HepG2 (cell line): ENCODE results near the gene TMCO4. TPM values are rescaled to one million over a fixed set of nuclear protein-coding genes. Genes with fewer than 3 reads are reported as not detected.

Experiments
- ARHGAP35 ChIP-seq: sonication (generic); formaldehyde crosslinking; IDR thresholded peaks from 2 replicates; pipeline ENCODE4 v1.9.0; 2022; ENCODE audit warnings: mild to moderate bottlenecking, inconsistent platforms, moderate library complexity, missing genetic modification reagents, borderline replicate concordance
- EEA1 ChIP-seq: sonication (generic); formaldehyde crosslinking; IDR thresholded peaks from 2 replicates; pipeline ENCODE4 v1.5.1; 2020; ENCODE audit warnings: mild to moderate bottlenecking, missing genetic modification reagents, borderline replicate concordance
- GATAD2A ChIP-seq: IDR thresholded peaks from 2 replicates; pipeline ENCODE4 v1.6.1; 2016
- TARDBP ChIP-seq: sonication (generic); formaldehyde crosslinking; IDR thresholded peaks from 2 replicates; pipeline ENCODE4 v1.8.0; 2022; ENCODE audit warnings: mild to moderate bottlenecking, missing genetic modification reagents
- TBX3 ChIP-seq: fragments of 450-650 bp; IDR thresholded peaks from 2 replicates; pipeline ENCODE4 v1.6.1; 2017; ENCODE audit warnings: antibody characterized with exemption, mild to moderate bottlenecking, inconsistent platforms, borderline replicate concordance
- ZNF709 ChIP-seq: sonication (generic); formaldehyde crosslinking; IDR thresholded peaks from 2 replicates; pipeline ENCODE4 v1.5.0; 2020; ENCODE audit warnings: mild to moderate bottlenecking, missing genetic modification reagents
- ZNF790 ChIP-seq: sonication (generic); formaldehyde crosslinking; IDR thresholded peaks from 2 replicates; pipeline ENCODE4 v1.8.0; 2022; ENCODE audit warnings: missing genetic modification reagents, mild to moderate bottlenecking, borderline replicate concordance
- polyA plus RNA-seq, 8 experiments: library from polyadenylated mRNA; depleted of rRNA in 3 of 8; stranded (reverse) in 7 of 8; unstranded in 1 of 8; fragments of >200 nt; fragmentation: Illumina TruSeq in 4 of 8; extraction: Trizol in 4 of 8; gene quantifications; 2 replicates each; pipeline versions ENCODE4 v1.2.1 to v1.2.3, GENCODE V29; 2011 to 2016; ENCODE audit warnings: low read depth in 4 of 8, missing spikeins in 1 of 8, mixed read lengths in 1 of 8; ENCODE audit not compliant: insufficient read depth in 1 of 8
- total RNA-seq, 5 experiments: library from RNA; depleted of rRNA; stranded (reverse); fragments of >200 nt; fragmentation: Illumina TruSeq; extraction: Trizol; gene quantifications; 2 replicates each; pipeline ENCODE4 v1.2.3, GENCODE V29; 2016; ENCODE audit warnings: low read depth in 1 of 5
- TF ChIP-seq, protein P1 (sequence below): sonication (generic); formaldehyde crosslinking; IDR thresholded peaks from 2 replicates; pipeline ENCODE4 v1.5.0; 2020; ENCODE audit warnings: missing genetic modification reagents
- TF ChIP-seq, protein P2 (sequence below): sonication (generic); formaldehyde crosslinking; IDR thresholded peaks from 2 replicates; pipeline ENCODE4 v1.4.0; 2020; ENCODE audit warnings: mild to moderate bottlenecking, missing genetic modification reagents
- TF ChIP-seq, protein P3 (sequence below): sonication (generic); formaldehyde crosslinking; IDR thresholded peaks from 2 replicates; pipeline ENCODE4 v1.8.1; 2023; ENCODE audit warnings: mild to moderate bottlenecking, missing genetic modification reagents, borderline replicate concordance
- TF ChIP-seq, protein P4 (sequence below), 2 experiments: sonication (generic) in 1 of 2; formaldehyde crosslinking in 1 of 2; IDR thresholded peaks; 2 replicates each; pipeline versions ENCODE4 v1.5.1 to v1.6.1; 2011 to 2020; ENCODE audit warnings: borderline replicate concordance in 1 of 2, low read depth in 1 of 2, low read length in 1 of 2, mild to moderate bottlenecking in 1 of 2, missing genetic modification reagents in 1 of 2, moderate library complexity in 1 of 2
- TF ChIP-seq, protein P5 (sequence below): sonication (generic); formaldehyde crosslinking; conservative IDR thresholded peaks from 2 replicates; pipeline ENCODE4 v1.8.1; 2023; ENCODE audit warnings: missing genetic modification reagents
- TF ChIP-seq, protein P6 (sequence below): sonication (generic); formaldehyde crosslinking; IDR thresholded peaks from 2 replicates; pipeline ENCODE4 v1.5.1; 2020; ENCODE audit warnings: mild to moderate bottlenecking, missing genetic modification reagents, borderline replicate concordance
- TF ChIP-seq, protein P7 (sequence below): IDR thresholded peaks from 2 replicates; pipeline ENCODE4 v1.6.1; 2012; ENCODE audit warnings: inconsistent platforms

Gene TMCO4
- total and polyA plus RNA-seq, 2 of the 13 experiments (the other 11 are each of a cell fraction or from before 2014, with no cell fraction given), result 2.1 to 4.1 TPM

DNA sequence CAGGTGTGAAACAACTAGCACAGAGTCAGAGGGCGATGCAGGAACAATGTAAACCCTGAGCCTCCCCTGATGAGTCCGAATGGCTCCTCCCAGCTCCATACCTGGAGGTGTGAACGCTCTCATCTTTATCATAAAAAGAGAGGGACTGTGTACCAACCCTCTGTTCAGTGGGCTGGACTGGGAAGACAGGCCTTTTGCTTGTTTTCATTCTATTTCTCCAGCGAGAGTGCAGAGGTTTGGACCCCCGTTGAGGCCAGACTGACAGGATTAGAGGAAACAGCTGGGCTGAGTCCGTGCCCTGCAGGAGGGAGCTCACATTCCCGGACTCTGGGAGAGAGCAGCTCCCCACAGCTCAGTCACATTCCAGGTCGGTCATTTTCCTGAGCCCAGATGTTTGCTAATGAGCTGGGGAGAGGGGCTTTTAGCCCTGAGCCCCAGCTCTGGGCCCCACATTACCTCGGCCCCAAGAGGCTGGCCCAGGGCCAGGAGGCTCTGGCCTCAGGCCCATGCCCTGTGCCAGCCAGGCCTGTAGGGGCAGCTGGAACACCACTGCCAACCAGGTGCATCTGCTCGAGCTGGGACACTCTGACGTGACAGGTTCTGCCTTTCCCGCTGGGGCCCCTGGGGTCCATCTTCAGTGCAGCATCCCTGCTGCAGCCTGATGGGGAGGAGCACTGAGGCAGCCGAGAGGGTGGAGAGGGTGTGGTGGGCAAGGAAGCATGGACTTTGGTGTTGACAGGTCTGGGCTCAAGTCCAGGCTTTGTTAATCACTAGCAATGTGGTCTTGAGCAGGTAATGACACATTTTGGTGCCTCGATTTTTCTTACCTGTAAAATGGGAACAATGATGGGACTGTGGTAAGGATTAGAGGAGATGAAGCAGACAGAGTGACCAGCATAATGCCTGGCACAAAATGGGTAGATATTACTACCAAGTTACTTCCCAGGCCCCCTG is 159.1 kb downstream of the TMCO4 start (continued):
- TF ChIP-seq, protein P1, sequence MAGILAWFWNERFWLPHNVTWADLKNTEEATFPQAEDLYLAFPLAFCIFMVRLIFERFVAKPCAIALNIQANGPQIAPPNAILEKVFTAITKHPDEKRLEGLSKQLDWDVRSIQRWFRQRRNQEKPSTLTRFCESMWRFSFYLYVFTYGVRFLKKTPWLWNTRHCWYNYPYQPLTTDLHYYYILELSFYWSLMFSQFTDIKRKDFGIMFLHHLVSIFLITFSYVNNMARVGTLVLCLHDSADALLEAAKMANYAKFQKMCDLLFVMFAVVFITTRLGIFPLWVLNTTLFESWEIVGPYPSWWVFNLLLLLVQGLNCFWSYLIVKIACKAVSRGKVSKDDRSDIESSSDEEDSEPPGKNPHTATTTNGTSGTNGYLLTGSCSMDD (CRISPR knock-in tag), result no peak
- TF ChIP-seq TARDBP, result no peak; the same call in 1 of the 2 replicates
- no peak for TF ChIP-seq ZNF790 (CRISPR knock-in tag)
- TF ChIP-seq, protein P2, sequence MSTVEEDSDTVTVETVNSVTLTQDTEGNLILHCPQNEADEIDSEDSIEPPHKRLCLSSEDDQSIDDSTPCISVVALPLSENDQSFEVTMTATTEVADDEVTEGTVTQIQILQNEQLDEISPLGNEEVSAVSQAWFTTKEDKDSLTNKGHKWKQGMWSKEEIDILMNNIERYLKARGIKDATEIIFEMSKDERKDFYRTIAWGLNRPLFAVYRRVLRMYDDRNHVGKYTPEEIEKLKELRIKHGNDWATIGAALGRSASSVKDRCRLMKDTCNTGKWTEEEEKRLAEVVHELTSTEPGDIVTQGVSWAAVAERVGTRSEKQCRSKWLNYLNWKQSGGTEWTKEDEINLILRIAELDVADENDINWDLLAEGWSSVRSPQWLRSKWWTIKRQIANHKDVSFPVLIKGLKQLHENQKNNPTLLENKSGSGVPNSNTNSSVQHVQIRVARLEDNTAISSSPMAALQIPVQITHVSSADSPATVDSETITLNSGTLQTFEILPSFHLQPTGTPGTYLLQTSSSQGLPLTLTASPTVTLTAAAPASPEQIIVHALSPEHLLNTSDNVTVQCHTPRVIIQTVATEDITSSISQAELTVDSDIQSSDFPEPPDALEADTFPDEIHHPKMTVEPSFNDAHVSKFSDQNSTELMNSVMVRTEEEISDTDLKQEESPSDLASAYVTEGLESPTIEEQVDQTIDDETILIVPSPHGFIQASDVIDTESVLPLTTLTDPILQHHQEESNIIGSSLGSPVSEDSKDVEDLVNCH (CRISPR knock-in tag), result no peak
- no peak for TF ChIP-seq ARHGAP35
- TF ChIP-seq, protein P3, sequence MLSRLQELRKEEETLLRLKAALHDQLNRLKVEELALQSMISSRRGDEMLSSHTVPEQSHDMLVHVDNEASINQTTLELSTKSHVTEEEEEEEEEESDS, result no peak
- TF ChIP-seq ZNF709 (CRISPR knock-in tag), result no peak
- TF ChIP-seq, protein P4, sequence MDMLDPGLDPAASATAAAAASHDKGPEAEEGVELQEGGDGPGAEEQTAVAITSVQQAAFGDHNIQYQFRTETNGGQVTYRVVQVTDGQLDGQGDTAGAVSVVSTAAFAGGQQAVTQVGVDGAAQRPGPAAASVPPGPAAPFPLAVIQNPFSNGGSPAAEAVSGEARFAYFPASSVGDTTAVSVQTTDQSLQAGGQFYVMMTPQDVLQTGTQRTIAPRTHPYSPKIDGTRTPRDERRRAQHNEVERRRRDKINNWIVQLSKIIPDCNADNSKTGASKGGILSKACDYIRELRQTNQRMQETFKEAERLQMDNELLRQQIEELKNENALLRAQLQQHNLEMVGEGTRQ (IDR thresholded peaks at IDR 0.05; ENCODE audit: low read depth, low read length), result no peak
- TF ChIP-seq, protein P4 (CRISPR knock-in tag; IDR thresholded peaks at IDR 0.05; ENCODE audit: borderline replicate concordance), result no peak
- TF ChIP-seq, protein P5, sequence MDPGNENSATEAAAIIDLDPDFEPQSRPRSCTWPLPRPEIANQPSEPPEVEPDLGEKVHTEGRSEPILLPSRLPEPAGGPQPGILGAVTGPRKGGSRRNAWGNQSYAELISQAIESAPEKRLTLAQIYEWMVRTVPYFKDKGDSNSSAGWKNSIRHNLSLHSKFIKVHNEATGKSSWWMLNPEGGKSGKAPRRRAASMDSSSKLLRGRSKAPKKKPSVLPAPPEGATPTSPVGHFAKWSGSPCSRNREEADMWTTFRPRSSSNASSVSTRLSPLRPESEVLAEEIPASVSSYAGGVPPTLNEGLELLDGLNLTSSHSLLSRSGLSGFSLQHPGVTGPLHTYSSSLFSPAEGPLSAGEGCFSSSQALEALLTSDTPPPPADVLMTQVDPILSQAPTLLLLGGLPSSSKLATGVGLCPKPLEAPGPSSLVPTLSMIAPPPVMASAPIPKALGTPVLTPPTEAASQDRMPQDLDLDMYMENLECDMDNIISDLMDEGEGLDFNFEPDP (CRISPR knock-in tag), result no peak
- TF ChIP-seq, protein P6, sequence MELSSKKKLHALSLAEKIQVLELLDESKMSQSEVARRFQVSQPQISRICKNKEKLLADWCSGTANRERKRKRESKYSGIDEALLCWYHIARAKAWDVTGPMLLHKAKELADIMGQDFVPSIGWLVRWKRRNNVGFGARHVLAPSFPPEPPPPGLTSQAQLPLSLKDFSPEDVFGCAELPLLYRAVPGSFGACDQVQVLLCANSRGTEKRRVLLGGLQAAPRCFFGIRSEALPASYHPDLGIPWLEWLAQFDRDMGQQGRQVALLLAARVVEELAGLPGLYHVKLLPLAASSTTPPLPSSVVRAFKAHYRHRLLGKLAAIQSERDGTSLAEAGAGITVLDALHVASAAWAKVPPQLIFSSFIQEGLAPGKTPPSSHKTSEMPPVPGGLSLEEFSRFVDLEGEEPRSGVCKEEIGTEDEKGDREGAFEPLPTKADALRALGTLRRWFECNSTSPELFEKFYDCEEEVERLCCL (CRISPR knock-in tag), result 0 out of 2 replicates have a peak, but pooled peaks have one; percentile 32
- no peak for TF ChIP-seq TBX3
- no peak for TF ChIP-seq GATAD2A (CRISPR knock-in tag)
- TF ChIP-seq, protein P7, sequence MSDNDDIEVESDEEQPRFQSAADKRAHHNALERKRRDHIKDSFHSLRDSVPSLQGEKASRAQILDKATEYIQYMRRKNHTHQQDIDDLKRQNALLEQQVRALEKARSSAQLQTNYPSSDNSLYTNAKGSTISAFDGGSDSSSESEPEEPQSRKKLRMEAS, result peak; percentile 42
- TF ChIP-seq EEA1, result no peak
